Measurements from ENCODE around the gene FAM156B.

FAM156B gene

GRCh38 chrX:52933976-52934703, 37.0 kb downstream of the FAM156B start:
- no peak for TF ChIP-seq POLR2AphosphoS5 (IDR thresholded peaks at IDR 0.05; ENCODE audit: low read depth, low read length)
- TF ChIP-seq SIN3A (IDR thresholded peaks at IDR 0.05; ENCODE audit: borderline replicate concordance, insufficient read depth, low read length), result no peak
- TF ChIP-seq TAF1 (IDR thresholded peaks at IDR 0.05; ENCODE audit: borderline replicate concordance, insufficient read depth, low read length), result no peak

- TF ChIP-seq SIN3A (IDR thresholded peaks at IDR 0.05; ENCODE audit: borderline replicate concordance, insufficient read depth, low read length), result no peak
- TF ChIP-seq POLR2AphosphoS5 (IDR thresholded peaks at IDR 0.05; ENCODE audit: low read depth, low read length), result peak; percentile 76; the same call in 1 of the 2 replicates
- TF ChIP-seq REST (IDR thresholded peaks at IDR 0.05; ENCODE audit: insufficient read depth in 1 of 2, low read depth in 2 of 2, low read length in 2 of 2), result no peak
- TF ChIP-seq FOXP2 (optimal IDR thresholded peaks at IDR 0.05; ENCODE audit: borderline replicate concordance, extremely low read depth, extremely low read length, insufficient read depth), result peak; percentile 50
- TF ChIP-seq TAF1 (IDR thresholded peaks at IDR 0.05; ENCODE audit: borderline replicate concordance, insufficient read depth, low read length), result no peak
Measured at GRCh38 chrX:52934704-52935469, 37.8 kb downstream of the FAM156B start.
